A549 treated with Hydrocortisone at 1 μM for 4 hours (cell line): ENCODE data around the gene ASPSCR1. TPM values are rescaled to one million over a fixed set of nuclear protein-coding genes. Genes with fewer than 3 reads are reported as not detected.

Experiments
- total RNA-seq: library from RNA; stranded (reverse); fragments of 200-300 nt; extraction: Qiagen RNA extraction; gene quantifications from 5 replicates; pipeline ENCODE4 v1.2.3, GENCODE V29; 2022

Gene ASPSCR1
- total RNA-seq, result 20.7 to 30.1 TPM (median 27.2 TPM) in 5 replicates

GRCh38 chr17:81977211-81977808 lies at the start of gene ASPSCR1:
TSS of gene ASPSCR1 (plus strand) at chr17:81977629. CDS start at chr17:81977647, 18 bp downstream.

DNA sequence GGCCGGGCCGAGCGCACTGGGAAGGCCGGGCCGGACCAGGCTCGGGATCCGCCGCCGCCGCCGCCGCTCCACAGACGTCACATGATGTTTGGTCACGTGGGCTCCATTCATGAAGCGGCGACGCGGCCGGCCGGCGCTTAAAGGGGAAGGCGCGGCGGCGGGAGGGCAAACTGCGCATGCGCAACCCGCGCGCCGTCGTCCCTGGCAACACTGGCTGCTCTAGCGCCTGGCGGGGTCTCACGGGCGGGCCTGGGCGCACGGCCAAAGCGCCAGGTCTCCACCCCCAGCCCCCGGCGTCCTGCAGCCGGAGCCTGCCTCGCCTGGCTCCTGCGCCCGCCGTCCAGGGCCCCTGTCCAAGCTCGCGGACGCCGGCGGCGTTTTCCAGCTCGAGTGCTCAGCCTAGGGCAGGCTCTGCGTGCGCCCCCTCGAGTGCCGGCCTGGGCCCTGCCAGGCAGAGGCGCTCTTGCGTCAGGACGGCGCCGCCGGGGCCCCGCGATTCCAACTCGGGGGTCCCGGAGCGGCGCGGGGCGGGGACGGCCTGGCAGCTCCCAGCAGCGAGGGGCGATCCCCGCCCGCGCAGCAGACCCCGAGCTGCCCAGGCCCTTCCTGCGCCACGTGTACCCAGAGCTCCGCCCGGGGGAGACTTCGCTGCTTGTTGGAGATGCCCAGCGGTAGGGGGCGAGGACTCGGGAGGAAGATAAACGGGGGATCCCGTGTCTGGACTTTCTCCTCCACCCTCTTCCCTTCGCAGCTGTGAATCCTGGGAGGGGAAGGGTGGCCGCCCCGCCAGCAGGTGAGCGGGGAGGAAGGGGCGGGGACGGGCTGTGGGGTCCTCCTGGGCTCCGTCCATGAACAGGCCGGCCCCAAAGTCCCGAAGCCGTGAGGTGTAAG lies 49.5 kb upstream of the ASPSCR1 start, which contains the start of gene MAFG:
Gene MAFG, minus strand, starts transcription at position 83 of the 891 bp plus-strand sequence. CDS start 4,550 bp downstream, outside the sequence.

GRCh38 chr17:81947189-81947588 lies 30.2 kb upstream of the ASPSCR1 start, which contains the start of gene MYADML2:
TSS of gene MYADML2 (minus strand) at chr17:81947233. CDS start at chr17:81941741, 5,492 bp downstream.

DNA sequence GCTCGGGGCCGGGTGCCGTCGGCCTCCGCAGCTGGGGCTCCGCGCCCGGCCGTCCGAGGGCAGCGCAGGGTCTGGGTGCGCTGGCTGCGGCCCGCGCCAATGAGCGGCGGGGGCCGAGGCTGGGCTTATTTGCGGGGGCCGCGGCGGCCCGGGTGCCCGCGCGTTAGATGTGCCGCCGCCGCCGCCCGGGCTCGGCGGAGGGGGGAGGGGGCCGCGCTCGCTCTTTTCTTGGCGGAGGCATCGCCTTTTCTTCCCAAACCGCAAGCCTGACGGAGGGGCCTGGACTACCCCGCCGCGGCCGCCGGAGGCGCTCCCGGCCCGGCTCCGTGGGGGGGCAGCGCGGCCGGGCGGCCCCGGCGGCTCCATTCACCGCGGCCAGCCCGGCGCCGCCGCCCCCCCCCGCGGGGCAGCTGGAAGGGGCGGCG lies 16.3 kb upstream of the ASPSCR1 start, which contains the start of gene NOTUM:
Gene NOTUM, minus strand, starts transcription at position 101 of the 425 bp plus-strand sequence. CDS start 278 bp downstream, outside the sequence.

GRCh38 chr17:82022310-82022980 lies 45.0 kb downstream of the ASPSCR1 start, which contains the start of gene CENPX:
TSS of gene CENPX (minus strand) at chr17:82022878. CDS start at chr17:82022861, 17 bp downstream.

DNA sequence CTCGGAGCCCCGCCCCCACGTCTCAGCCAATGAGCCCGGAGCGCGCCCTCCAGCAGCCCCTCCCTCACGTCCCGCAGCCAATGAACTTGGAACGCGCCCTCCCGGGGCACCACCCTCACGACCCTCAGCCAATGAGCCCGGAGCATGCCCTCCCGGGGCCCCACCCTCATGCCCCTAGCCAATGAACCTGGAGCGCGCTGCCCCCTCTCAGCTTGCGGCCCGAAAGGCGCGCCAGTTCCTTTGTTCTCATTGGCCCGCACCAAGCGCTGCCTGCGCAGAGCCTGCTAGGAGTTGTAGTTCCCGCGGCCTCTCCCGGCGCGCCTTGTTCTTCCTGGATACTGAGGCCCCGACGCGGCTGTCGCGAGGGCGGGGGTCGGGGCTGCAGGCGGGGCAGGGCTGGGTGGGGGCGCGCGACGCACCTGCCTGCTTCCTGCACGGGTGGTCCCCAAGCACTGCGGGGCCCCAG lies 45.6 kb downstream of the ASPSCR1 start, which contains the start of gene LRRC45:
Gene LRRC45, plus strand, starts transcription at position 325 of the 466 bp plus-strand sequence. CDS start 339 bp downstream, outside the sequence.

DNA sequence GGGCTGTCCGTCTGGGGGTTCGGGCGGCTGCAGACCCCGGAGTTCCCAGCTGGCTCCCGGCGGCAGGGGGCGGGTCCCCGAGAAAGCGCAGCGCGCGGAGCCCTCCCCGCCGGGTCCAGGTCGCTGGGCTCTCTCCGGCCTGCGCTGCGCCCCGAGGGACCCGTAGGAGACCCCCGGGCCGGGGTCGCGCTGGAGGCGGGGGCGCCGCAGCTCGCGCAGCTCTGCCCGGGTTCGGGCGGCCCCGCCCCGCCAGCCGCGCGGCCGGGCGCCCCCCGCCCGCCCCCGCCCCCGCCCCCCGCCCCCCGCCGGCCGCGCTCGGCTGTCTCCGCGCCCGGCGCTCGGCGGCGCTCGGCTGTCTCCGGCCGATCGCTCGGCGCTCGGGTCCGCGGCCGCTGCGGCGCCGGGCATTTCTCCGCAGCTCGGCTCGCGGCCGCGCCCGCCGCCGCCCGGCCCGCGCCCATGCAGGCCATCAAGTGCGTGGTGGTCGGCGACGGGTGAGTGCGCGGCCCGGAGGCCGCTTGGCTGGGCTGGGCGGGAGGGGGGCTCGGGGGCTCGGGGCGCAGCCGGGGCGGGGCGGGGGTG lies 54.0 kb downstream of the ASPSCR1 start, which contains the start of gene RAC3:
Gene RAC3, plus strand, starts transcription at position 376 of the 582 bp plus-strand sequence. Its CDS starts 84 bp downstream, at position 460.

DNA sequence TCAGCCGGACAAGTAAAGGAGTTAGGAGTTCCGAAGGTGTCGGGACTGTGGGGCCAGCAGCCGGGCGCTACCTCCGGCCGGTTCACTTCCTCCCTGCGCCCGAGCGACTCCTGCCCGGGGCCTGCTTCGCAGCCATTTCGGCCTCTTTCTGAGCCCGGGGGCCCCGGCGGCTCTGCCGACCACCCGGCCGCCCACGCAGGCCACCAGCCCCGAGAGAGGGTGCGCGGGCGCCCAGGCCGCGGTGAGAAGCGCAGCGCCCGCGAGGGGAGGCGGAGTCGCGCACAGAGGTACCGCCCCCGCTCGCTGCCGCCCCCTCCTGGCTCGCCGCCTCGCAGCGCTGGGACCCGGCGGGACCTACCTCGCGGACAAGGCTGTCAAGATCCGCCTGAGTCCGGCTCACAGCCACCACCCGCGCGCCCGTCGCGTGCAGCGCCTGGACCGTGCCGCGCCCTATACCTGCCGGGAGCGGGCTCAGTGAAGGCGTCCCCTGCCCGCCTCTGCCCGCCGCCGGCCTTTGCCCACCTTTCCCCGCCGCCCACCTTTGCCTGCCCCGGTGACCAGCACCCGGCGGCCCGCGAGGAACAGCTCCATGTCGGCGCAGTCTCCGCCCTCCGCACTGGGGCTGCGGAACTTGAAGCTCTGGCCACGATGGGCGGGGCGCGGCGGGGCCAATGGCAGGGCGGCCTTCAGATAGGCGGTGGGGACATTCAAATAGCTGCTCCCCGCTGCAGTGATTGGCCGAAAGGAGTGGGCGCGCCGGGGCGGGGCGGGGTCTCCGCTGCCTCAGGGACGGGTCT lies 59.9 kb downstream of the ASPSCR1 start, which contains the start of gene DCXR:
Gene DCXR, minus strand, starts transcription at position 606 of the 797 bp plus-strand sequence. Its CDS starts 15 bp downstream, at position 591.

DNA sequence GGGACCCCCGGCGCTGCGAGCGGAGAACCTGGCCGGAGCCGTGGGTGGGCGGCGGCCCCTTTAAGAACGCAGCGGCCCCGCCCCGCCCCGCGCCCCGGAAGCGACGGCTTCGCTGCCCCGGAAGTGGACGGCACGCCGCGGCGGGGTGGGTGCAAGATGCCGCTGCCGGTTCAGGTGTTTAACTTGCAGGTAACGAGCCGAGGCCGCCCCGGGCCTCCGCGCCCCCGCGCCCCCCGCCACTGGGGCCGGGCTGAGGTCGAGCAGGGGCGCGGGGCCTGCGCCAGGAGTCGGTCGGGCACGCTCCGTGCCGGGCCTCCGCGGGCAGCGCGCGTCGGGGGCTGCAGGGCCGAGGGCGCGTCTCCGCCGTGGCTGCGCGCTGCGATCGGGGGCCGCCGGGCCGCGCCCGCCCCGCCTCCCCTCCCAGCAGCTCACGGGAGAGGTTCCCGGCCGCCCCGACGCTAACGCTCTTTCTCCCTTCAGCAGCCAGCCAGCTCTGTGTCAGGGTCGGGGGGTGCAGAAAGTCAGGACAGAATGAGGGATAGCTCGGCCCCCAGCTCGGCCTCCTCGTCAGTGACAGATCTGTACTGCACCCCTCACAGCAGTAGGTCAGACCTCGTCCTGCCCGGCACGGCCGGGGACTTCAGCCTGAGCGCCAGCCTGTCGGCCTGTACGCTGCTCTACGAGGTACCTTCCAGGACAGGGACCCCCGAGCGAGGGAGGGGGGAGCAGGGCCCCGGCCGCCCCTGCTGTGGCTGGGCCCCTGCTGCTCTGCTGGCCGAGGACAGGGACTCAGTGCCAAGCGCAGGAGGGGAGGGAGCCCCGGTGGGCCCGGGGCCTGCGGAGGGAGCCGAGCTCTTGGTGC lies 74.6 kb downstream of the ASPSCR1 start, which contains the start of the genes GPS1 and RFNG:
Gene GPS1, plus strand, starts transcription at position 123 of the 862 bp plus-strand sequence. Its CDS starts 34 bp downstream, at position 157.
Gene RFNG, minus strand, starts transcription at position 36 of the 862 bp plus-strand sequence. CDS start 45 bp downstream, outside the sequence.

GRCh38 chr17:82065638-82066303 lies 88.3 kb downstream of the ASPSCR1 start, which contains the start of gene DUS1L:
TSS of gene DUS1L (minus strand) at chr17:82065804. CDS start at chr17:82065059, 745 bp downstream.

Other genes starting within 250 kb of the ASPSCR1 start
- gene GCGR, start 173.5 kb upstream of the ASPSCR1 start, total RNA-seq, result 0.08 to 0.47 TPM (median 0.30 TPM) in 5 replicates
- gene MCRIP1, start 144.3 kb upstream of the ASPSCR1 start, total RNA-seq, result 82.0 to 105 TPM (median 93.6 TPM) in 5 replicates
- 0.15 to 0.39 TPM (median 0.22 TPM) in 4 of 5 replicates, not detected in the other for gene PPP1R27, start 142.6 kb upstream of the ASPSCR1 start, total RNA-seq
- gene P4HB, start 117.1 kb upstream of the ASPSCR1 start, total RNA-seq, result 666 to 810 TPM (median 679 TPM) in 5 replicates
- 561 to 665 TPM (median 634 TPM) in 5 replicates for gene ARHGDIA, start 106.3 kb upstream of the ASPSCR1 start, total RNA-seq
- gene ALYREF, start 86.0 kb upstream of the ASPSCR1 start, total RNA-seq, result 171 to 247 TPM (median 233 TPM) in 5 replicates
- gene ANAPC11, start 85.9 kb upstream of the ASPSCR1 start, total RNA-seq, result 179 to 295 TPM (median 289 TPM) in 5 replicates
- 0.36 to 0.59 TPM (median 0.53 TPM) in 5 replicates for gene NPB, start 75.4 kb upstream of the ASPSCR1 start, total RNA-seq
- gene PCYT2, start 66.2 kb upstream of the ASPSCR1 start, total RNA-seq, result 14.4 to 17.4 TPM (median 16.9 TPM) in 5 replicates
- gene SIRT7, start 59.5 kb upstream of the ASPSCR1 start, total RNA-seq, result 32.8 to 46.8 TPM (median 42.2 TPM) in 5 replicates
- gene MAFG, start 49.9 kb upstream of the ASPSCR1 start, total RNA-seq, result 28.2 to 33.6 TPM (median 29.0 TPM) in 5 replicates
- gene PYCR1, start 40.3 kb upstream of the ASPSCR1 start, total RNA-seq, result 68.6 to 86.8 TPM (median 85.6 TPM) in 5 replicates
- gene MYADML2, start 30.4 kb upstream of the ASPSCR1 start, total RNA-seq, result not detected in 5 replicates
- 0.14 to 0.37 TPM (median 0.35 TPM) in 5 replicates for gene NOTUM, start 16.4 kb upstream of the ASPSCR1 start, total RNA-seq
- 123 to 204 TPM (median 184 TPM) in 5 replicates for gene CENPX, start 45.2 kb downstream of the ASPSCR1 start, total RNA-seq
- 11.0 to 15.6 TPM (median 13.4 TPM) in 5 replicates for gene LRRC45, start 45.7 kb downstream of the ASPSCR1 start, total RNA-seq
- gene RAC3, start 54.0 kb downstream of the ASPSCR1 start, total RNA-seq, result 25.9 to 40.2 TPM (median 36.1 TPM) in 5 replicates
- gene DCXR, start 60.1 kb downstream of the ASPSCR1 start, total RNA-seq, result 61.0 to 102 TPM (median 96.9 TPM) in 5 replicates
- 18.5 to 24.7 TPM (median 23.0 TPM) in 5 replicates for gene RFNG, start 74.2 kb downstream of the ASPSCR1 start, total RNA-seq
- 114 to 145 TPM (median 137 TPM) in 5 replicates for gene GPS1, start 74.3 kb downstream of the ASPSCR1 start, total RNA-seq
- gene DUS1L, start 88.2 kb downstream of the ASPSCR1 start, total RNA-seq, result 76.1 to 141 TPM (median 135 TPM) in 5 replicates
- gene FASN, start 120.6 kb downstream of the ASPSCR1 start, total RNA-seq, result 132 to 142 TPM (median 139 TPM) in 5 replicates
- 19.5 to 28.4 TPM (median 27.6 TPM) in 5 replicates for gene CCDC57, start 235.2 kb downstream of the ASPSCR1 start, total RNA-seq